SK-N-SH treated with all-trans-retinoic acid at 6 μM for 48 hours (cell line): ENCODE results near the gene PLD1.

Source experiments
- ATAC-seq: fragments of 200-7000 bp; cut with Tn5 transposase; 3 replicates; pipeline ENCODE4 v1.9.1; 2020; ENCODE audit warnings: mild to moderate bottlenecking, moderate library complexity
- ARNTL ChIP-seq: fragments of 450-650 bp; formaldehyde crosslinking; IDR thresholded peaks from 2 replicates; pipeline ENCODE4 v1.5.0; 2020; ENCODE audit warnings: low read depth, mild to moderate bottlenecking, moderate library complexity, borderline replicate concordance
- BACH2 ChIP-seq: fragments of 250-450 bp; sonication (Bioruptor Pico); IDR thresholded peaks from 2 replicates; pipeline ENCODE4 v1.9.0; 2021; ENCODE audit warnings: mild to moderate bottlenecking, borderline replicate concordance
- CSDC2 ChIP-seq: fragments of 250-450 bp; sonication (Bioruptor Pico); IDR thresholded peaks from 2 replicates; pipeline ENCODE4 v1.5.0; 2020; ENCODE audit warnings: mild to moderate bottlenecking, moderate library complexity
- ESRRG ChIP-seq: fragments of 250-450 bp; sonication (Bioruptor Pico); IDR thresholded peaks from 2 replicates; pipeline ENCODE4 v1.6.1; 2021; ENCODE audit warnings: mild to moderate bottlenecking
- GLIS3 ChIP-seq: fragments of 250-450 bp; sonication (Bioruptor Pico); IDR thresholded peaks from 2 replicates; pipeline ENCODE4 v1.5.0; 2020; ENCODE audit warnings: mild to moderate bottlenecking, moderate library complexity
- ISL1 ChIP-seq: fragments of 250-450 bp; sonication (Bioruptor Pico); IDR thresholded peaks from 2 replicates; pipeline ENCODE4 v2.1.2; 2022; ENCODE audit warnings: mild to moderate bottlenecking, moderate library complexity
- PPARA ChIP-seq: fragments of 250-450 bp; sonication (Bioruptor Pico); IDR thresholded peaks from 2 replicates; pipeline ENCODE4 v1.5.0; 2020; ENCODE audit warnings: mild to moderate bottlenecking, borderline replicate concordance
- RARB ChIP-seq: fragments of 250-450 bp; sonication (Bioruptor Pico); IDR thresholded peaks from 2 replicates; pipeline ENCODE4 v1.8.0; 2021; ENCODE audit warnings: mild to moderate bottlenecking, moderate library complexity
- SNAI2 ChIP-seq: fragments of 250-450 bp; sonication (Bioruptor Pico); IDR thresholded peaks from 2 replicates; pipeline ENCODE4 v1.5.0; 2020; ENCODE audit warnings: mild to moderate bottlenecking, moderate library complexity
- TCF4 ChIP-seq: fragments of 250-450 bp; sonication (Bioruptor Pico); IDR thresholded peaks from 2 replicates; pipeline ENCODE4 v1.8.0; 2021; ENCODE audit warnings: mild to moderate bottlenecking, moderate library complexity, borderline replicate concordance
- TOX ChIP-seq: fragments of 250-450 bp; sonication (Bioruptor Pico); IDR thresholded peaks from 2 replicates; pipeline ENCODE4 v1.8.0; 2021; ENCODE audit warnings: mild to moderate bottlenecking, moderate library complexity, borderline replicate concordance
- ZC3H10 ChIP-seq: fragments of 250-450 bp; sonication (Bioruptor Pico); IDR thresholded peaks from 2 replicates; pipeline ENCODE4 v1.5.1; 2021; ENCODE audit warnings: mild to moderate bottlenecking, moderate library complexity
- ZFP3 ChIP-seq: fragments of 250-450 bp; sonication (Bioruptor Pico); IDR thresholded peaks from 2 replicates; pipeline ENCODE4 v1.5.0; 2020; ENCODE audit warnings: mild to moderate bottlenecking, moderate library complexity
- ZFP30 ChIP-seq: fragments of 450-650 bp; formaldehyde crosslinking; IDR thresholded peaks from 2 replicates; pipeline ENCODE4 v1.5.0; 2022; ENCODE audit warnings: mild to moderate bottlenecking, moderate library complexity
- ZNF565 ChIP-seq: fragments of 450-650 bp; formaldehyde crosslinking; conservative IDR thresholded peaks from 2 replicates; pipeline ENCODE4 v1.5.0; 2020; ENCODE audit warnings: low read depth, mild to moderate bottlenecking, moderate library complexity
- ZNF70 ChIP-seq: fragments of 450-650 bp; formaldehyde crosslinking; IDR thresholded peaks from 2 replicates; pipeline ENCODE4 v1.5.0; 2020; ENCODE audit warnings: mild to moderate bottlenecking, moderate library complexity
- ZNF8 ChIP-seq: fragments of 450-650 bp; formaldehyde crosslinking; IDR thresholded peaks from 2 replicates; pipeline ENCODE4 v1.5.0; 2020; ENCODE audit warnings: mild to moderate bottlenecking, moderate library complexity
- TF ChIP-seq, protein P1 (sequence below): fragments of 250-450 bp; sonication (Bioruptor Pico); IDR thresholded peaks from 2 replicates; pipeline ENCODE4 v1.5.0; 2020; ENCODE audit warnings: mild to moderate bottlenecking, moderate library complexity
- TF ChIP-seq, protein P2 (sequence below): fragments of 250-450 bp; sonication (Bioruptor Pico); IDR thresholded peaks from 2 replicates; pipeline ENCODE4 v1.5.1; 2021; ENCODE audit warnings: mild to moderate bottlenecking, moderate library complexity
- TF ChIP-seq, protein P3 (sequence below): fragments of 250-450 bp; sonication (Bioruptor Pico); IDR thresholded peaks from 2 replicates; pipeline ENCODE4 v1.8.0; 2020; ENCODE audit warnings: mild to moderate bottlenecking, moderate library complexity, borderline replicate concordance
- TF ChIP-seq, protein P4 (sequence below): fragments of 250-450 bp; sonication (Bioruptor Pico); IDR thresholded peaks from 2 replicates; pipeline ENCODE4 v1.5.1; 2020; ENCODE audit warnings: low read depth, mild to moderate bottlenecking, moderate library complexity

Gene PLD1

DNA sequence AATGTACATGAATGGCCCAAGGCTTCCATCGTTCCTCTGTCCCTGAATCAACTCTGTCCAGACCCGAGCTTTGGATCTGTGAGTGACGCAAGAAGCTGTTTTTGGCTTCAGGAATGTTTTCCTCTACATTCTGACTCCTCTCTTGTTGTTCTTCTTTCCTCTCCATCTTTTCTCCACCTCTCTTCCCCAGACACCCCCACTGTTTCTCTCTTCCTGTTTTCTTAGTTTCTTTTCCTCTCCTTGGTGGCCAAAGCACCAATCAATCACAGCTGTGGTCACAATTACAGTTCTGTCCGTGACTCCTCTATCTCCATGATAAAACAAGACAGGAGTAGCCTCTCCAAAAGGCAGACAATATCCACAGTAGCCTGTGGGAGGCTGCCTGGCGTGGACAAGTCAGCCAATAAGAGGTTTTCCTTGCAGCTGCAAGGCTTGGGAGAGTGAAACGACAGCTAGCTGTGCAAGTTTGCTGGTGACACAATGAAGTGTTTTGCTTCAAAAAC lies 28.0 kb upstream of the PLD1 start (continued):
- TF ChIP-seq, protein P1, sequence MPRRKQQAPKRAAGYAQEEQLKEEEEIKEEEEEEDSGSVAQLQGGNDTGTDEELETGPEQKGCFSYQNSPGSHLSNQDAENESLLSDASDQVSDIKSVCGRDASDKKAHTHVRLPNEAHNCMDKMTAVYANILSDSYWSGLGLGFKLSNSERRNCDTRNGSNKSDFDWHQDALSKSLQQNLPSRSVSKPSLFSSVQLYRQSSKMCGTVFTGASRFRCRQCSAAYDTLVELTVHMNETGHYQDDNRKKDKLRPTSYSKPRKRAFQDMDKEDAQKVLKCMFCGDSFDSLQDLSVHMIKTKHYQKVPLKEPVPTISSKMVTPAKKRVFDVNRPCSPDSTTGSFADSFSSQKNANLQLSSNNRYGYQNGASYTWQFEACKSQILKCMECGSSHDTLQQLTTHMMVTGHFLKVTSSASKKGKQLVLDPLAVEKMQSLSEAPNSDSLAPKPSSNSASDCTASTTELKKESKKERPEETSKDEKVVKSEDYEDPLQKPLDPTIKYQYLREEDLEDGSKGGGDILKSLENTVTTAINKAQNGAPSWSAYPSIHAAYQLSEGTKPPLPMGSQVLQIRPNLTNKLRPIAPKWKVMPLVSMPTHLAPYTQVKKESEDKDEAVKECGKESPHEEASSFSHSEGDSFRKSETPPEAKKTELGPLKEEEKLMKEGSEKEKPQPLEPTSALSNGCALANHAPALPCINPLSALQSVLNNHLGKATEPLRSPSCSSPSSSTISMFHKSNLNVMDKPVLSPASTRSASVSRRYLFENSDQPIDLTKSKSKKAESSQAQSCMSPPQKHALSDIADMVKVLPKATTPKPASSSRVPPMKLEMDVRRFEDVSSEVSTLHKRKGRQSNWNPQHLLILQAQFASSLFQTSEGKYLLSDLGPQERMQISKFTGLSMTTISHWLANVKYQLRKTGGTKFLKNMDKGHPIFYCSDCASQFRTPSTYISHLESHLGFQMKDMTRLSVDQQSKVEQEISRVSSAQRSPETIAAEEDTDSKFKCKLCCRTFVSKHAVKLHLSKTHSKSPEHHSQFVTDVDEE = no peak
- no peak for TF ChIP-seq ZFP3
- TF ChIP-seq ZFP30 (CRISPR knock-in tag) = no peak
- no peak for TF ChIP-seq ZC3H10
- TF ChIP-seq PPARA (CRISPR knock-in tag) = no peak
- no peak for TF ChIP-seq BACH2
- no peak for TF ChIP-seq ZNF70
- TF ChIP-seq TCF4 = no peak

DNA sequence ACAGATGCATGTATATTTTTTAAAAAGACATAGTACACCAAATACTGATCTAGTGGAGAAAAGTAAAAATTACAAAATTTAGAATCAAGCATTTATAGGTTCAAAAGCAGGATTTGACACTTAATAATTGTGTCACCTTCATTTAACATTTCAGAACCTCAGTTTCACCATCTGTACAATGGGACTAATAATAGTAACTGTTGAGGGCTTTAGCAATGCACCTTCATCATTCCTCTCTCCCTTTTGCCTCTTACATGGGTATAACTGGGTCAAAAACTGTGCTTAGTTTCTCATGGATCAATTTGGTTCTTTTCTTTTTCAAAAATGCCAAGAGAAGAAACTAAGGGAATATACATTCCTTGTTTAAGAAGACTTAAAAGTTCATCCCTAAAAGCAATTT lies 27.4 kb upstream of the PLD1 start:
- no peak for ATAC-seq
- TF ChIP-seq ZNF70 = no peak
- TF ChIP-seq ZNF8 (CRISPR knock-in tag) = no peak
- TF ChIP-seq ZC3H10 = no peak
- no peak for TF ChIP-seq ZFP3
- no peak for TF ChIP-seq ESRRG (CRISPR knock-in tag)
- TF ChIP-seq, protein P2, sequence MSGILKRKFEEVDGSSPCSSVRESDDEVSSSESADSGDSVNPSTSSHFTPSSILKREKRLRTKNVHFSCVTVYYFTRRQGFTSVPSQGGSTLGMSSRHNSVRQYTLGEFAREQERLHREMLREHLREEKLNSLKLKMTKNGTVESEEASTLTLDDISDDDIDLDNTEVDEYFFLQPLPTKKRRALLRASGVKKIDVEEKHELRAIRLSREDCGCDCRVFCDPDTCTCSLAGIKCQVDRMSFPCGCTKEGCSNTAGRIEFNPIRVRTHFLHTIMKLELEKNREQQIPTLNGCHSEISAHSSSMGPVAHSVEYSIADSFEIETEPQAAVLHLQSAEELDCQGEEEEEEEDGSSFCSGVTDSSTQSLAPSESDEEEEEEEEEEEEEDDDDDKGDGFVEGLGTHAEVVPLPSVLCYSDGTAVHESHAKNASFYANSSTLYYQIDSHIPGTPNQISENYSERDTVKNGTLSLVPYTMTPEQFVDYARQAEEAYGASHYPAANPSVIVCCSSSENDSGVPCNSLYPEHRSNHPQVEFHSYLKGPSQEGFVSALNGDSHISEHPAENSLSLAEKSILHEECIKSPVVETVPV = no peak
- no peak for TF ChIP-seq ZFP30 (CRISPR knock-in tag)
- TF ChIP-seq RARB (CRISPR knock-in tag) = no peak
- TF ChIP-seq CSDC2 (CRISPR knock-in tag) = no peak
- TF ChIP-seq, protein P1 = no peak
- no peak for TF ChIP-seq ISL1 (CRISPR knock-in tag)
- TF ChIP-seq, protein P3, sequence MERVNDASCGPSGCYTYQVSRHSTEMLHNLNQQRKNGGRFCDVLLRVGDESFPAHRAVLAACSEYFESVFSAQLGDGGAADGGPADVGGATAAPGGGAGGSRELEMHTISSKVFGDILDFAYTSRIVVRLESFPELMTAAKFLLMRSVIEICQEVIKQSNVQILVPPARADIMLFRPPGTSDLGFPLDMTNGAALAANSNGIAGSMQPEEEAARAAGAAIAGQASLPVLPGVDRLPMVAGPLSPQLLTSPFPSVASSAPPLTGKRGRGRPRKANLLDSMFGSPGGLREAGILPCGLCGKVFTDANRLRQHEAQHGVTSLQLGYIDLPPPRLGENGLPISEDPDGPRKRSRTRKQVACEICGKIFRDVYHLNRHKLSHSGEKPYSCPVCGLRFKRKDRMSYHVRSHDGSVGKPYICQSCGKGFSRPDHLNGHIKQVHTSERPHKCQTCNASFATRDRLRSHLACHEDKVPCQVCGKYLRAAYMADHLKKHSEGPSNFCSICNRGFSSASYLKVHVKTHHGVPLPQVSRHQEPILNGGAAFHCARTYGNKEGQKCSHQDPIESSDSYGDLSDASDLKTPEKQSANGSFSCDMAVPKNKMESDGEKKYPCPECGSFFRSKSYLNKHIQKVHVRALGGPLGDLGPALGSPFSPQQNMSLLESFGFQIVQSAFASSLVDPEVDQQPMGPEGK = no peak
- no peak for TF ChIP-seq GLIS3
- TF ChIP-seq SNAI2 (CRISPR knock-in tag) = no peak
- TF ChIP-seq, protein P4, sequence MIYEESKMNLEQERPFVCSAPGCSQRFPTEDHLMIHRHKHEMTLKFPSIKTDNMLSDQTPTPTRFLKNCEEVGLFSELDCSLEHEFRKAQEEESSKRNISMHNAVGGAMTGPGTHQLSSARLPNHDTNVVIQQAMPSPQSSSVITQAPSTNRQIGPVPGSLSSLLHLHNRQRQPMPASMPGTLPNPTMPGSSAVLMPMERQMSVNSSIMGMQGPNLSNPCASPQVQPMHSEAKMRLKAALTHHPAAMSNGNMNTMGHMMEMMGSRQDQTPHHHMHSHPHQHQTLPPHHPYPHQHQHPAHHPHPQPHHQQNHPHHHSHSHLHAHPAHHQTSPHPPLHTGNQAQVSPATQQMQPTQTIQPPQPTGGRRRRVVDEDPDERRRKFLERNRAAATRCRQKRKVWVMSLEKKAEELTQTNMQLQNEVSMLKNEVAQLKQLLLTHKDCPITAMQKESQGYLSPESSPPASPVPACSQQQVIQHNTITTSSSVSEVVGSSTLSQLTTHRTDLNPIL (CRISPR knock-in tag) = no peak
- no peak for TF ChIP-seq PPARA (CRISPR knock-in tag)
- no peak for TF ChIP-seq ZNF565 (CRISPR knock-in tag)
- no peak for TF ChIP-seq TOX

DNA sequence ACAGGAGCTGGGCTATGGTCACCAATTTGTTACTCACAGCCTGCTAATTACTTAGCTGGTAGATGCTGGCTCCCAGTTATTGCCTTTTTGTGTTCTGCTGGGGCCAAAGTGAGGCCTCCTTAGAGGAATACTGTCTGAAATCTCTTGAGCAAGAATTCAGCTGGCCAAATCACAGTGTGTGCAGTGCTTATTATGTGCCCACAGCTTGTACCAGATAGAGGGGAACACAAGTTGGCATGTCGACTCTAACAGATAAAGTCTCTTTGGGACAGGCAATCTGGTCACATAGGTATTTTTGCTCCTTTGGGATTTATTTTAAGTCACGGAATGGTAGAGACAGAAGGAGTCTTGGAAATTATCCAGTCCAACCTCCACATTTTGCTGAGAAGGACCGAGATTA lies 26.6 kb upstream of the PLD1 start:
- TF ChIP-seq ZNF70 = no peak
- no peak for TF ChIP-seq ZNF565 (CRISPR knock-in tag)
- TF ChIP-seq TOX = no peak
- no peak for TF ChIP-seq TCF4
- TF ChIP-seq, protein P1 = no peak
- no peak for TF ChIP-seq ZC3H10
- TF ChIP-seq ARNTL = no peak
- TF ChIP-seq ZFP30 (CRISPR knock-in tag) = no peak
- no peak for TF ChIP-seq ISL1 (CRISPR knock-in tag)
- no peak for TF ChIP-seq PPARA (CRISPR knock-in tag)
- no peak for ATAC-seq
